Fibroblast of mammary gland (primary cell): ENCODE measurements around the gene EML1.
A peak's percentile ranks its signal among the peaks of the same experiment; 100 is the strongest.

Experiments used
- DNase-seq: peaks from one replicate; pipeline ENCODE4 v3.0.0-alpha.2; 2010; ENCODE audit warnings: low read depth
- H3K4me3 ChIP-seq: 2 replicates; pipeline ENCODE4 v1.5.1; 2011; ENCODE audit warnings: low read depth, mild to moderate bottlenecking, low read length, moderate library complexity; ENCODE audit not compliant: control insufficient read depth
- TF ChIP-seq, protein P1 (sequence below): conservative IDR thresholded peaks from 2 replicates; pipeline ENCODE4 v1.5.1; 2011; ENCODE audit warnings: low read depth, low read length, inconsistent platforms; ENCODE audit not compliant: control insufficient read depth, insufficient read depth

The EML1 gene

DNA sequence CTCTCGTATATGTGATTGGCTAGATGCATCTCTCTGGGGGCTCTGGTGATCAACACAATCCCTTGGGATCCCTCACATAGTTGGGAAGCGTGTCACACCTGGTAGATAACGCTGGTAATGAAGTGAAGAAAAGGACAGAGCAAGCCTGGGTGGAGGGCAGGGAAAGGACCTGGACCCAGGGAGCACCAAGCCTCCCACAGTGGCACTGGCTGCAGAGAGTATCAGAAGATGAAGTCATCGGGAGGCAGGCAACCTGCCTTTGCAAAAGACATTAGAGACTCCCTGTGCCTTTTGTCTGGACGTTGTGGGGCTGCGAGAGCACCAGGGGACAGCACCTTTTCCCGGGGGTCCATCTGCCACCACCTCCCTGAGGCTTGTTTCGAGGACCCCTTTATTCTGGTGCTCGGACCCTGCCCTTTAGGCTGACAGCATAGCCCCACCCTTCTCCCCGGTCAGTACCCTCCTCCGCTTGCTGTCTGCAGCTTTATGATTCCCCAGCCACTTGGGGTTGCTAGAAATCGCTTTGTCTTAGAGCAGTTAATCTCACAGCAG lies 116.4 kb downstream of the EML1 start:
- DNase-seq: peak; percentile 7
- TF ChIP-seq, protein P1, sequence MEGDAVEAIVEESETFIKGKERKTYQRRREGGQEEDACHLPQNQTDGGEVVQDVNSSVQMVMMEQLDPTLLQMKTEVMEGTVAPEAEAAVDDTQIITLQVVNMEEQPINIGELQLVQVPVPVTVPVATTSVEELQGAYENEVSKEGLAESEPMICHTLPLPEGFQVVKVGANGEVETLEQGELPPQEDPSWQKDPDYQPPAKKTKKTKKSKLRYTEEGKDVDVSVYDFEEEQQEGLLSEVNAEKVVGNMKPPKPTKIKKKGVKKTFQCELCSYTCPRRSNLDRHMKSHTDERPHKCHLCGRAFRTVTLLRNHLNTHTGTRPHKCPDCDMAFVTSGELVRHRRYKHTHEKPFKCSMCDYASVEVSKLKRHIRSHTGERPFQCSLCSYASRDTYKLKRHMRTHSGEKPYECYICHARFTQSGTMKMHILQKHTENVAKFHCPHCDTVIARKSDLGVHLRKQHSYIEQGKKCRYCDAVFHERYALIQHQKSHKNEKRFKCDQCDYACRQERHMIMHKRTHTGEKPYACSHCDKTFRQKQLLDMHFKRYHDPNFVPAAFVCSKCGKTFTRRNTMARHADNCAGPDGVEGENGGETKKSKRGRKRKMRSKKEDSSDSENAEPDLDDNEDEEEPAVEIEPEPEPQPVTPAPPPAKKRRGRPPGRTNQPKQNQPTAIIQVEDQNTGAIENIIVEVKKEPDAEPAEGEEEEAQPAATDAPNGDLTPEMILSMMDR: no peak
- H3K4me3 ChIP-seq: no peak overlapping the region

DNA sequence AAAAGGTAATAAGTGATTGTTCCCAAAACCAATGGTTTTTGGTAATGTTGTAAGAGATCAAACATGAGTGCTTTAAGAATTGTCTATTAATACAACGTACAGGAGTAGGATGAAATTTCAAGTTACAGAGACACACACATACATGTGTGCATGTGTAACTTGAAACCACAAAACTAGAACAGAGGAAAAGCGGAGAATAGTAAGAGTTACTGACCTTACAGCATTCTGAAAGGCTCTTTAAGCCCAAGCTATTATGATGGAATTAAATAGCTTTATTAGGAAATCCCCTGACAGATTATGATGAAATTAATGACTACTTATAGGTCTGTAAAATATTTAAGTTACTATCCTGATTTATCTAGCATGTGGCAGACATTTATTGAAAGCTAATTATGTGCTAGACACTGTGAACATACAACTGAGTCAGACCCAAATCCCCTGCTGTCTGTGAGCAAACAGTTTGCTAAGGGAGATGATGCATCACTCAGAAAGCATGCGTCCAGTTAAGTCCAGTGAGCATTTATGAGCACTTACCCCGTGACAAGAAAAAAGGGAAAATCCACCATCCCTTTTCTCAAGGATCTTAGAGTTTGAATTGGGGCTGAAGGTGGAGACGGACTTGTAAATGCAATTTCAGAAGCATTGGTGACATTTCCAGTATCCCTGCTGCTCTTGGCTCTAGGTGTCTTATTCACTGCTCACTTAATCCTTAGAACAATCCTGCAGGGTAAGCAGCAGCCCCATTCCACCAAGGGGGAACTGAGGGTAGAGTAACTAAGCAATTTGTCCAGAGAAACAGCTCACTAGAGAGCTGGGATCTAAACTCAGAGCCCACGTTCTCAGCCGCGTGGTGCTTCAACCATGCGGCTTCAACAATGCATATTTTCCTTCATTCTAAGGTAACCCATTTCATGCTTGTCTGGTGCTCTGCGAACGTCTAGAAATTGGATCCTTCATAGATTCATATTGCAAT lies 117.4 kb downstream of the EML1 start:
- TF ChIP-seq, protein P1: no peak
- DNase-seq: peak; percentile 90

DNA sequence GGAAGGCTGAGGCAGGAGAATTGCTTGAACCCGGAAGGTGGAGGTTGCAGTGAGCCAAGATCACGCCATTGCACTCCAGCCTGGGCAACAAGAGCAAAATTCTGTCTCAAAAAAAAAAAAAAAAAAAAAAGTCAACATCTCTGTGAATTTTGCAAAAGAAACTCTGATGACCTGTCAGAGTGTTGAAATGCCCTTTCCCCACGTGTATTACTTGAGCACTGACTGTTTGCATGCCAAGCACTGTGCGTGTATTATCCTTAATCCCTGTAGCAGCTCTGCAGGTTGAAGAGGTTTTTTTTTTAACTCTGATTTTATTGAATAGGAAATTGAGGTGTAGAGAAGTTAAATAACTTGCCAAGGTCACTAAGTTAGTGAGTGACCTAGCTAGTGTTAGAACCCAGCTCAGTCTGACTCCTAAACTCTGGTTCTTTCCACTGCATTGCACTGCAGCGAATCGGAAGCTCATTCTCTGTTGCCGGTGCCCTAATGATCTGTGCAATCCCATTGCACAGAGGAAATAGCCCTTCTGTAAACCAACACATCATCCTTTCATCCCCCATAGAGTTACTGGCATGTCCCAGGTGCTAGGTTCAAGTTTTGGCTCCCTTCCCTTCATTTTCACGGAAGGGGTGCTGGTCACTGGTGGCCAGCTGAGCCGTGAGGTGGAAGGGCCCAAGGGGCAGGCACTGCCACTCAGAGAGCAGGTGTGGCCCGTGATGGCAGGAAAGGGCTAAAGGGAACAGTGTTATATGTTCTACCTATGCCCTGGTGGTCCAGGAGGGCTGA lies 122.3 kb downstream of the EML1 start:
- DNase-seq: no peak
- H3K4me3 ChIP-seq: no peak overlapping the region
- TF ChIP-seq, protein P1: no peak

More for the DNA sequence above, 117.4 kb downstream of the EML1 start:
- H3K4me3 ChIP-seq: no peak overlapping the region

DNA sequence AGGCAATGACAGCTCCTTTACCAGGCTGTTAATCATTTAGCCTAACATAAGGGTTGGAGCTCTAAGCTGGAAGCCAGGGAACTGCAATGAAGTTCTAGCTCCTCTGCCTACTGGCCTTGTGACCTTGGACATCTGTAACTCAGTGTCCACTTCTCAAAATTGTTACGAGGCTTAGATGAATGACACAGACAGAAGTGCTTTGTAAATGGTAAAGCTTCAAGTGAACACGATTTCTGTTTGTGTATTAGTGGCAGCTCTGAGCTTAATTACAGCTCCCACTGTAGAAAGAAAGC lies 122.8 kb downstream of the EML1 start:
- DNase-seq: no peak
- TF ChIP-seq, protein P1: no peak
- H3K4me3 ChIP-seq: no peak overlapping the region

DNA sequence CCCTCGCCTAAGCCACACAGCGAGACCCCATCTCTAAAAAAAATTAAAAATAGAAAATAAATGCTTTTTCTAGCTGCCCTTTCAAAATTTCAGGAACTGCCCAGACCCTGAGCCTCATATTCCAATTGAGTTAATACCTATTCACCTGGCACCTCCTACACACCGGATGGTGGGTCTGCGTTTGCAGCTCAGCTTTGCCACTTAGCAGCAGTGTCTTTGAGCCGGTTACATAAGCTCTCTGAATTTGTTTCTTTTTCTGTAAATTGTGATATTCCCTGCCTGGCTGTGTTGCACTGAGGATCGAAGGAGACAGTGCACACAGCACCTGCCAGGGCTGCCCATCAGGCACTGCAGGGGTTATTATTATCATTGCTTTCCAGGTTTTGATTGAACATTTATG lies 125.6 kb downstream of the EML1 start:
- TF ChIP-seq, protein P1: no peak
- no peak overlapping the region for H3K4me3 ChIP-seq
- no peak for DNase-seq

DNA sequence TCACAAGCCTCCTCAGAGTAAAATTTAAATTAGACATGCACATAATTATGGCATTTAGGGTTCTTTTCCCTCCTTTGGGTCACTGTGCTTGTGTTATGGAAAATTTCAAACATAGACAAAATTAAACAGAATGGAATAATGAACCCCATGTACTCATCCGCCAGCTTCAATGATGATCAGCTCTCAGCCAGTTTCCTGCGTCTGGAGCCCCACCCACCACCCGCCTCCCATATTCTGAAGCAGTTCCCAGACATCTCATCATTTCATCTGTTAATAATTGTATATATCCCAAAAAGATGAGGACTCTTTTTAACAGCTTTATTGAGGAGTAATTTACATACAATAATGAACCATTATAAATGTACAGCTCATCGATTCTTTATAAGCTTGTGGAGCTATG lies 128.2 kb downstream of the EML1 start:
- H3K4me3 ChIP-seq: no peak overlapping the region
- no peak for DNase-seq
- TF ChIP-seq, protein P1: no peak
